Transverse colon (tissue), 4 donors: ENCODE measurements around the gene RPA3.

ENCODE experiments used
- EP300 ChIP-seq: sonication (generic); formaldehyde crosslinking; IDR thresholded peaks from one replicate; pipeline ENCODE4 v1.6.1; 2017; ENCODE audit warnings: antibody characterized with exemption, low read depth
- POLR2A ChIP-seq: fragments of 450-650 bp; IDR thresholded peaks from one replicate; pipeline ENCODE4 v1.6.1; 2016; ENCODE audit warnings: antibody characterized with exemption, mild to moderate bottlenecking, moderate library complexity
- POLR2AphosphoS5 ChIP-seq, 3 donors: sonication (generic); formaldehyde crosslinking; IDR thresholded peaks; one replicate each; pipeline ENCODE4 v1.6.1; 2016; ENCODE audit warnings: antibody characterized with exemption in 3 of 3
- TF ChIP-seq, protein P1 (sequence below), 5 experiments: fragments of 200-600 bp in 3 of 5; fragments of 450-650 bp in 2 of 5; sonication (generic) in 3 of 5; IDR thresholded peaks; 1 replicate in 2 of 5; 2 replicates in 3 of 5; pipeline ENCODE4 v1.5.1; 2016 to 2017; ENCODE audit warnings: antibody characterized with exemption in 5 of 5, inconsistent platforms in 3 of 5, mild to moderate bottlenecking in 2 of 5, moderate library complexity in 1 of 5

GRCh38 chr7:7706101-7706511 is 12.3 kb downstream of the RPA3 start:
- TF ChIP-seq, protein P1, sequence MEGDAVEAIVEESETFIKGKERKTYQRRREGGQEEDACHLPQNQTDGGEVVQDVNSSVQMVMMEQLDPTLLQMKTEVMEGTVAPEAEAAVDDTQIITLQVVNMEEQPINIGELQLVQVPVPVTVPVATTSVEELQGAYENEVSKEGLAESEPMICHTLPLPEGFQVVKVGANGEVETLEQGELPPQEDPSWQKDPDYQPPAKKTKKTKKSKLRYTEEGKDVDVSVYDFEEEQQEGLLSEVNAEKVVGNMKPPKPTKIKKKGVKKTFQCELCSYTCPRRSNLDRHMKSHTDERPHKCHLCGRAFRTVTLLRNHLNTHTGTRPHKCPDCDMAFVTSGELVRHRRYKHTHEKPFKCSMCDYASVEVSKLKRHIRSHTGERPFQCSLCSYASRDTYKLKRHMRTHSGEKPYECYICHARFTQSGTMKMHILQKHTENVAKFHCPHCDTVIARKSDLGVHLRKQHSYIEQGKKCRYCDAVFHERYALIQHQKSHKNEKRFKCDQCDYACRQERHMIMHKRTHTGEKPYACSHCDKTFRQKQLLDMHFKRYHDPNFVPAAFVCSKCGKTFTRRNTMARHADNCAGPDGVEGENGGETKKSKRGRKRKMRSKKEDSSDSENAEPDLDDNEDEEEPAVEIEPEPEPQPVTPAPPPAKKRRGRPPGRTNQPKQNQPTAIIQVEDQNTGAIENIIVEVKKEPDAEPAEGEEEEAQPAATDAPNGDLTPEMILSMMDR (IDR thresholded peaks at IDR 0.05), result no peak
- TF ChIP-seq EP300 (no peak), POLR2A (no peak), POLR2AphosphoS5 (IDR thresholded peaks at IDR 0.05) (no peak)
